Cardiac ventricle fibroblast (primary cell): Measurements from ENCODE around the gene UPP2. TPM values are rescaled to one million over a fixed set of nuclear protein-coding genes. Genes with fewer than 3 reads are reported as not detected.

Source experiments
- total RNA-seq: library from RNA; depleted of rRNA; stranded (reverse); fragments of >200 nt; gene quantifications from 2 replicates; pipeline ENCODE4 v1.2.3, GENCODE V29; 2015

UPP2 gene
- not detected in 2 replicates for total RNA-seq

GRCh38 chr2:158101384-158101926, at the start of gene UPP2:
Gene UPP2, plus strand, starts transcription at chr2:158101876. Its CDS starts 188 bp downstream, at chr2:158102064.

Other genes starting within 250 kb of the UPP2 start
- 24.8 and 26.2 TPM in 2 replicates for gene ACVR1, start 225.5 kb upstream of the UPP2 start, total RNA-seq